Measurements from ENCODE around the gene NPAS3. TPM values are rescaled to one million over a fixed set of nuclear protein-coding genes. Genes with fewer than 3 reads are reported as not detected.

The NPAS3 gene
- total and polyA plus RNA-seq, 2 donors (not counting 1 experiment from before 2014, with no cell fraction given), result 0.10 to 0.50 TPM

- no peaks in the 10 kb centered on the region for H3K27me3 ChIP-seq (ENCODE audit: control insufficient read depth, insufficient read depth, low read length)
- H3K79me2 ChIP-seq (ENCODE audit: control insufficient read depth, insufficient read depth, low read length), result no peaks in the 10 kb centered on the region
- H3K9ac ChIP-seq (ENCODE audit: insufficient read depth, low read length), result no peak overlapping the region
- no peak overlapping the region for H2AFZ ChIP-seq (ENCODE audit: low read length)
- no peaks in the 10 kb centered on the region for H3K36me3 ChIP-seq (ENCODE audit: control insufficient read depth, insufficient read depth, low read length)
- no peak overlapping the region for H3K4me2 ChIP-seq (ENCODE audit: extremely low read depth, insufficient read depth, low read length)
- no peak overlapping the region for H3K27ac ChIP-seq (ENCODE audit: insufficient read depth, low read length)
- no peak for DNase-seq (ENCODE audit: low read depth in 2 of 2)
- no peak overlapping the region for H3K4me3 ChIP-seq (replicated peaks in 1 of 4; ENCODE audit: control extremely low read depth in 1 of 4, insufficient read depth in 1 of 4, low read depth in 3 of 4, low read length in 4 of 4)
- no peaks in the 10 kb centered on the region for H3K4me1 ChIP-seq (ENCODE audit: control insufficient read depth, extremely low read depth, insufficient read depth, low read length)
- no peaks in the 10 kb centered on the region for H4K20me1 ChIP-seq (ENCODE audit: control insufficient read depth, extremely low read depth, insufficient read depth, low read length)
- TF ChIP-seq CTCF (conservative IDR thresholded peaks at IDR 0.05 in 1 of 2, IDR thresholded peaks at IDR 0.05 in 1 of 2; ENCODE audit: low read depth in 1 of 2, low read length in 2 of 2) (no peak), EZH2 (IDR thresholded peaks at IDR 0.05; ENCODE audit: low read length, missing control alignments) (no peak)
- no peaks in the 10 kb centered on the region for H3K9me3 ChIP-seq (ENCODE audit: control insufficient read depth, insufficient read depth, low read depth, low read length)
Measured at GRCh38 chr14:33851366-33851765, 912.7 kb downstream of the NPAS3 start.

- H3K79me2 ChIP-seq (ENCODE audit: control insufficient read depth, insufficient read depth, low read length), result no peaks in the 10 kb centered on the region
- H3K4me3 ChIP-seq (replicated peaks in 1 of 4; ENCODE audit: control extremely low read depth in 1 of 4, insufficient read depth in 1 of 4, low read depth in 3 of 4, low read length in 4 of 4), result no peak overlapping the region
- DNase-seq (ENCODE audit: low read depth in 2 of 2), result no peak
- TF ChIP-seq CTCF (conservative IDR thresholded peaks at IDR 0.05 in 1 of 2, IDR thresholded peaks at IDR 0.05 in 1 of 2; ENCODE audit: low read depth in 1 of 2, low read length in 2 of 2) (no peak), EZH2 (IDR thresholded peaks at IDR 0.05; ENCODE audit: low read length, missing control alignments) (no peak)
- no peaks in the 10 kb centered on the region for H3K36me3 ChIP-seq (ENCODE audit: control insufficient read depth, insufficient read depth, low read length)
- H3K4me1 ChIP-seq (ENCODE audit: control insufficient read depth, extremely low read depth, insufficient read depth, low read length), result no peaks in the 10 kb centered on the region
- H3K27me3 ChIP-seq (ENCODE audit: control insufficient read depth, insufficient read depth, low read length), result no peaks in the 10 kb centered on the region
- H4K20me1 ChIP-seq (ENCODE audit: control insufficient read depth, extremely low read depth, insufficient read depth, low read length), result no peaks in the 10 kb centered on the region
- H3K9ac ChIP-seq (ENCODE audit: insufficient read depth, low read length), result no peak overlapping the region
- no peak overlapping the region for H2AFZ ChIP-seq (ENCODE audit: low read length)
- H3K9me3 ChIP-seq (ENCODE audit: control insufficient read depth, insufficient read depth, low read depth, low read length), result no peaks in the 10 kb centered on the region
- H3K4me2 ChIP-seq (ENCODE audit: extremely low read depth, insufficient read depth, low read length), result no peak overlapping the region
- H3K27ac ChIP-seq (ENCODE audit: insufficient read depth, low read length), result no peak overlapping the region
Measured at GRCh38 chr14:33851931-33852330, 913.3 kb downstream of the NPAS3 start.
